Panc1 (cell line): Measurements from ENCODE around the gene ZDHHC14.

Source experiments
- CTCF ChIP-seq: fragments of 450-650 bp; IDR thresholded peaks from 2 replicates; pipeline ENCODE4 v1.5.1; 2017; ENCODE audit warnings: mild to moderate bottlenecking
- POLR2AphosphoS5 ChIP-seq: IDR thresholded peaks from 2 replicates; pipeline ENCODE4 v1.6.1; 2012; ENCODE audit warnings: mild to moderate bottlenecking, low read depth, low read length, moderate library complexity
- REST ChIP-seq, 2 experiments: IDR thresholded peaks; 2 replicates each; pipeline ENCODE4 v1.6.1; 2011 to 2012; ENCODE audit warnings: low read depth in 2 of 2, control low read depth in 1 of 2, low read length in 1 of 2, mild to moderate bottlenecking in 1 of 2, moderate library complexity in 1 of 2; ENCODE audit not compliant: insufficient read depth in 1 of 2
- SIN3A ChIP-seq: IDR thresholded peaks from 2 replicates; pipeline ENCODE4 v1.6.1; 2012; ENCODE audit warnings: low read depth, mild to moderate bottlenecking, low read length, moderate library complexity, borderline replicate concordance; ENCODE audit not compliant: insufficient read depth

GRCh38 chr6:157380458-157380778, 572 bp upstream of the ZDHHC14 start:
- TF ChIP-seq CTCF (no peak), SIN3A (no peak), REST (IDR thresholded peaks at IDR 0.05; ENCODE audit: insufficient read depth in 1 of 2, low read depth in 2 of 2, low read length in 1 of 2) (no peak), POLR2AphosphoS5 (no peak)
